Neural cell (in vitro differentiated cells): ENCODE data around the gene TMEM59L. TPM values are rescaled to one million over a fixed set of nuclear protein-coding genes. Genes with fewer than 3 reads are reported as not detected.

Source experiments
- H2AFZ ChIP-seq: fragments of 200-600, 300-800 bp; sonication (generic), shearing (Covaris generic); 2 replicates; pipeline ENCODE4 v1.6.0; 2014; ENCODE audit warnings: low read depth, mild to moderate bottlenecking, antibody characterized with exemption, low read length, moderate library complexity
- H3F3A ChIP-seq: fragments of 200-600 bp; shearing (Covaris generic); 2 replicates; pipeline ENCODE4 v1.6.1; 2016; ENCODE audit warnings: mild to moderate bottlenecking, moderate library complexity, mixed read lengths, antibody characterized with exemption, low read length; ENCODE audit not compliant: insufficient read depth, poor library complexity, severe bottlenecking
- H3K27ac ChIP-seq: fragments of 200-600, 300-800 bp; sonication (generic), shearing (Covaris generic); 2 replicates; pipeline ENCODE4 v1.5.1; 2014; ENCODE audit warnings: mild to moderate bottlenecking, low read length, moderate library complexity
- H3K27me3 ChIP-seq: fragments of 300-800, 200-600 bp; sonication (generic), shearing (Covaris generic); 2 replicates; pipeline ENCODE4 v1.6.0; 2014; ENCODE audit warnings: mild to moderate bottlenecking, low read depth, low read length, moderate library complexity; ENCODE audit not compliant: insufficient read depth
- H3K36me3 ChIP-seq: fragments of 300-800, 200-600 bp; sonication (generic), shearing (Covaris generic); 2 replicates; pipeline ENCODE4 v1.5.1; 2014; ENCODE audit warnings: mild to moderate bottlenecking, antibody characterized with exemption, low read length, moderate library complexity; ENCODE audit not compliant: insufficient read depth
- H3K4me2 ChIP-seq: fragments of 300-800, 200-600 bp; sonication (generic), shearing (Covaris generic); 2 replicates; pipeline ENCODE4 v1.6.0; 2014; ENCODE audit warnings: mild to moderate bottlenecking, low read length
- H3K4me3 ChIP-seq: fragments of 300-800, 200-600 bp; sonication (generic), shearing (Covaris generic); 2 replicates; pipeline ENCODE4 v1.5.1; 2014; ENCODE audit warnings: mild to moderate bottlenecking, low read length, moderate library complexity
- H3K79me2 ChIP-seq: fragments of 200-600 bp; shearing (Covaris generic); replicated peaks from 2 replicates; pipeline ENCODE4 v1.6.0; 2014; ENCODE audit warnings: mild to moderate bottlenecking, low read length, moderate library complexity; ENCODE audit not compliant: insufficient read depth
- H3K9ac ChIP-seq: fragments of 300-800, 200-600 bp; sonication (generic), shearing (Covaris generic); 2 replicates; pipeline ENCODE4 v1.6.1; 2016; ENCODE audit warnings: mild to moderate bottlenecking, low read length, mixed read lengths
- H3K9me2 ChIP-seq: fragments of 200-600 bp; shearing (Covaris generic); 2 replicates; pipeline ENCODE4 v1.6.1; 2016; ENCODE audit warnings: mild to moderate bottlenecking, low read length, mixed read lengths; ENCODE audit not compliant: insufficient read depth
- H3K9me3 ChIP-seq: fragments of 200-600, 300-800 bp; sonication (generic), shearing (Covaris generic); 2 replicates; pipeline ENCODE4 v1.6.1; 2016; ENCODE audit warnings: mild to moderate bottlenecking, mixed run types, low read length, moderate library complexity, mixed read lengths
- H4K20me1 ChIP-seq: fragments of 200-600 bp; shearing (Covaris generic); 2 replicates; pipeline ENCODE4 v1.6.1; 2016; ENCODE audit warnings: mild to moderate bottlenecking, mixed run types; ENCODE audit not compliant: insufficient read depth
- CTCF ChIP-seq: fragments of 450-650 bp; IDR thresholded peaks from 2 replicates; pipeline ENCODE4 v1.5.1; 2014; ENCODE audit warnings: antibody characterized with exemption, mild to moderate bottlenecking, moderate library complexity; ENCODE audit not compliant: poor library complexity, severe bottlenecking
- EP300 ChIP-seq: fragments of 450-650 bp; conservative IDR thresholded peaks from 2 replicates; pipeline ENCODE4 v1.6.1; 2014; ENCODE audit warnings: antibody characterized with exemption, mild to moderate bottlenecking, moderate library complexity; ENCODE audit not compliant: poor library complexity, severe bottlenecking
- EZH2 ChIP-seq: fragments of 200-600, 300-800 bp; shearing (Covaris generic), sonication (generic); IDR thresholded peaks from 2 replicates; pipeline ENCODE4 v1.6.1; 2014; ENCODE audit warnings: antibody characterized with exemption, low read length, borderline replicate concordance, mild to moderate bottlenecking; ENCODE audit not compliant: insufficient read depth, poor library complexity, severe bottlenecking
- MXI1 ChIP-seq: fragments of 450-650 bp; conservative IDR thresholded peaks from 2 replicates; pipeline ENCODE4 v1.6.1; 2014; ENCODE audit warnings: antibody characterized with exemption, mild to moderate bottlenecking; ENCODE audit not compliant: poor library complexity, severe bottlenecking
- POLR2AphosphoS5 ChIP-seq: IDR thresholded peaks from 2 replicates; pipeline ENCODE4 v1.6.1; 2012
- RAD21 ChIP-seq: fragments of 450-650 bp; conservative IDR thresholded peaks from 2 replicates; pipeline ENCODE4 v1.6.1; 2014; ENCODE audit warnings: antibody characterized with exemption, mild to moderate bottlenecking, moderate library complexity
- REST ChIP-seq: IDR thresholded peaks from 2 replicates; pipeline ENCODE4 v1.6.1; 2012; ENCODE audit warnings: borderline replicate concordance
- SMC3 ChIP-seq: fragments of 450-650 bp; conservative IDR thresholded peaks from 2 replicates; pipeline ENCODE4 v1.6.1; 2014; ENCODE audit warnings: antibody characterized with exemption, mild to moderate bottlenecking, moderate library complexity; ENCODE audit not compliant: poor library complexity
- TAF1 ChIP-seq: IDR thresholded peaks from 2 replicates; pipeline ENCODE4 v1.6.1; 2012; ENCODE audit warnings: low read depth
- polyA plus RNA-seq: library from polyadenylated mRNA; depleted of rRNA; stranded (reverse); fragments of >200 nt; gene quantifications from 2 replicates; pipeline ENCODE4 v1.2.3, GENCODE V29; 2014

Gene TMEM59L
- polyA plus RNA-seq, 1 donor from 2014 or later, result 138 TPM

- Histone ChIP-seq H3K4me3 (no peak overlapping the region), H3K9me3 (no peaks in the 10 kb centered on the region), H4K20me1 (no peaks in the 10 kb centered on the region), H3K4me2 (no peak overlapping the region), H3K9ac (no peak overlapping the region), H3K9me2 (no peaks in the 10 kb centered on the region), H3K27me3 (no peaks in the 10 kb centered on the region), H3K79me2 (peaks cover 4% of the 10 kb centered on the region), H2AFZ (no peak overlapping the region), H3K27ac (no peak overlapping the region), H3F3A (no peaks in the 10 kb centered on the region), H3K36me3 (no peaks in the 10 kb centered on the region)
- TF ChIP-seq EZH2 (no peak), POLR2AphosphoS5 (no peak), EP300 (no peak), CTCF (no peak), RAD21 (no peak), MXI1 (no peak), TAF1 (no peak), SMC3 (no peak), REST (no peak)
Measured at GRCh38 chr19:18639706-18640243, 27.1 kb downstream of the TMEM59L start.

- Histone ChIP-seq H3F3A (no peaks in the 10 kb centered on the region), H2AFZ (no peak overlapping the region), H3K9ac (no peak overlapping the region), H4K20me1 (no peaks in the 10 kb centered on the region), H3K4me3 (no peak overlapping the region), H3K27ac (no peak overlapping the region), H3K27me3 (no peaks in the 10 kb centered on the region), H3K4me2 (no peak overlapping the region), H3K9me3 (no peaks in the 10 kb centered on the region), H3K9me2 (no peaks in the 10 kb centered on the region), H3K36me3 (no peaks in the 10 kb centered on the region), H3K79me2 (peaks cover 4% of the 10 kb centered on the region)
- TF ChIP-seq EP300, result no peak
- no peak for TF ChIP-seq SMC3
- no peak for TF ChIP-seq RAD21
- no peak for TF ChIP-seq EZH2
Measured at GRCh38 chr19:18644196-18645034, 31.7 kb downstream of the TMEM59L start.
